Upper lobe of left lung (tissue), 4 donors: ENCODE measurements around the gene FRMD5.

Experiments used
- EP300 ChIP-seq, 4 donors: sonication (generic); formaldehyde crosslinking; IDR thresholded peaks; one replicate each; pipeline ENCODE4 v1.5.1; 2017; ENCODE audit warnings: antibody characterized with exemption in 4 of 4, control low read depth in 2 of 4
- POLR2A ChIP-seq, 4 donors: fragments of 450-650 bp; IDR thresholded peaks; one replicate each; pipeline ENCODE4 v1.5.1; 2016 to 2017; ENCODE audit warnings: antibody characterized with exemption in 4 of 4, mild to moderate bottlenecking in 2 of 4
- TF ChIP-seq, protein P1 (sequence below), 6 experiments: fragments of 450-650 bp in 4 of 6; fragments of 200-600 bp in 2 of 6; sonication (generic) in 2 of 6; IDR thresholded peaks; one replicate each; pipeline ENCODE4 v1.5.1; 2016 to 2019; ENCODE audit warnings: antibody characterized with exemption in 6 of 6

DNA sequence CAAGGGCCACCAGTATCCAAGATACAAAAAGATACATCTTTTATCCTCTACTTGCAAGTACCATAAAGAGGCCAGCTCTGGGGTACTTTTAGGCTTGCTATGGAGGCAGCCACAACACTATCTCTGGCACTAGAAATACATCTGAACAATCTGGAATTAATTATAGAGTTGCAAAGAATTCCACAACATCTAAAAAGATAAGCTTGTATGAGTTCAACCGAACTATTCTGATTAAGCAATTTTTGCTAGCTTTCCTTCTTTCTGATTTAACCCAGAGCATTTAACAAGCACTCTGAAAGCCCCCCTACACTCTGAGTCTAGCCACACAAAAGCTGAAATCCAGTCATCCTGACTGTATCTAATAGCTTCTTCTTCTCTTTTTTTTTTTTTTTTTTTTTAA is 95.4 kb downstream of the FRMD5 start:
- TF ChIP-seq, protein P1, sequence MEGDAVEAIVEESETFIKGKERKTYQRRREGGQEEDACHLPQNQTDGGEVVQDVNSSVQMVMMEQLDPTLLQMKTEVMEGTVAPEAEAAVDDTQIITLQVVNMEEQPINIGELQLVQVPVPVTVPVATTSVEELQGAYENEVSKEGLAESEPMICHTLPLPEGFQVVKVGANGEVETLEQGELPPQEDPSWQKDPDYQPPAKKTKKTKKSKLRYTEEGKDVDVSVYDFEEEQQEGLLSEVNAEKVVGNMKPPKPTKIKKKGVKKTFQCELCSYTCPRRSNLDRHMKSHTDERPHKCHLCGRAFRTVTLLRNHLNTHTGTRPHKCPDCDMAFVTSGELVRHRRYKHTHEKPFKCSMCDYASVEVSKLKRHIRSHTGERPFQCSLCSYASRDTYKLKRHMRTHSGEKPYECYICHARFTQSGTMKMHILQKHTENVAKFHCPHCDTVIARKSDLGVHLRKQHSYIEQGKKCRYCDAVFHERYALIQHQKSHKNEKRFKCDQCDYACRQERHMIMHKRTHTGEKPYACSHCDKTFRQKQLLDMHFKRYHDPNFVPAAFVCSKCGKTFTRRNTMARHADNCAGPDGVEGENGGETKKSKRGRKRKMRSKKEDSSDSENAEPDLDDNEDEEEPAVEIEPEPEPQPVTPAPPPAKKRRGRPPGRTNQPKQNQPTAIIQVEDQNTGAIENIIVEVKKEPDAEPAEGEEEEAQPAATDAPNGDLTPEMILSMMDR (IDR thresholded peaks at IDR 0.05): no peak
- TF ChIP-seq POLR2A (IDR thresholded peaks at IDR 0.05) (no peak), EP300 (IDR thresholded peaks at IDR 0.05) (no peak)
